Fibroblast of villous mesenchyme (primary cell): Measurements from ENCODE around the gene HBE1. TPM values are rescaled to one million over a fixed set of nuclear protein-coding genes. Genes with fewer than 3 reads are reported as not detected.
"Not testable (repeated sequence)": the region's sequence is repeated elsewhere in the genome, so short reads cannot be mapped to it uniquely, and the experiment has no call there.

Experiments used
- DNase-seq: peaks from one replicate; pipeline ENCODE4 v3.0.0-alpha.2; 2010; ENCODE audit warnings: low read depth
- H3K4me3 ChIP-seq: 2 replicates; pipeline ENCODE4 v1.5.1; 2011; ENCODE audit warnings: low read depth, mild to moderate bottlenecking, low read length
- CTCF ChIP-seq: IDR thresholded peaks from 2 replicates; pipeline ENCODE4 v1.5.1; 2012; ENCODE audit warnings: low read depth, mild to moderate bottlenecking, low read length; ENCODE audit not compliant: insufficient read depth
- total RNA-seq: library from RNA; depleted of rRNA; stranded (reverse); fragments of >200 nt; gene quantifications from 2 replicates; pipeline ENCODE4 v1.2.3, GENCODE V29; 2012

Gene HBE1
- total RNA-seq, 1 donor: 1.7 TPM

GRCh38 chr11:5301846-5302245, 32.1 kb upstream of the HBE1 start, which contains the start of gene OR51B4:
Gene OR51B4 (minus strand): TSS chr11:5301946. CDS start chr11:5301946, 0 bp downstream.
- no peak within 1 kb of the TSS for H3K4me3 ChIP-seq
- no peak for TF ChIP-seq CTCF
- no peak for DNase-seq

GRCh38 chr11:5300251-5300650, 30.5 kb upstream of the HBE1 start:
- DNase-seq: no peak
- no peak for TF ChIP-seq CTCF
- no peak overlapping the region for H3K4me3 ChIP-seq

DNA sequence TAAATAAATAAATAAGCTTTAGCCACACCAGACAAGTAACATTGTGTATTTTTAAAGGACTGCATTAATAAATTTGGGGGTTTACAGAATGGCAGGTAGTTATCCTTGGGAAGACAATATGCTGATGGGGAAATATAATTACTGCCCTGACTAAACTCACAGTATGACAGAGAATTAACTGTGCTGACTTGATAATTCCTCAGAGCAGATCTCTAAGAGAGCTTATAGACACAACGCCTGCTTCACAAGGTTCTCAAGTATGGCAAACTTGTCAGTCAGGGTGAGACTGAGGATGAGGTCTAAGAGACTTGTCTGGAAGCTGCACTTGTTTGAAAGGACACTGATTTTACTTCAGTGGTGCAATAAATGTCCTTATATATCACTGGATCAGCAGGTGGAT, 28.7 kb upstream of the HBE1 start:
- H3K4me3 ChIP-seq: no peak overlapping the region
- no peak for DNase-seq
- TF ChIP-seq CTCF: no peak

DNA sequence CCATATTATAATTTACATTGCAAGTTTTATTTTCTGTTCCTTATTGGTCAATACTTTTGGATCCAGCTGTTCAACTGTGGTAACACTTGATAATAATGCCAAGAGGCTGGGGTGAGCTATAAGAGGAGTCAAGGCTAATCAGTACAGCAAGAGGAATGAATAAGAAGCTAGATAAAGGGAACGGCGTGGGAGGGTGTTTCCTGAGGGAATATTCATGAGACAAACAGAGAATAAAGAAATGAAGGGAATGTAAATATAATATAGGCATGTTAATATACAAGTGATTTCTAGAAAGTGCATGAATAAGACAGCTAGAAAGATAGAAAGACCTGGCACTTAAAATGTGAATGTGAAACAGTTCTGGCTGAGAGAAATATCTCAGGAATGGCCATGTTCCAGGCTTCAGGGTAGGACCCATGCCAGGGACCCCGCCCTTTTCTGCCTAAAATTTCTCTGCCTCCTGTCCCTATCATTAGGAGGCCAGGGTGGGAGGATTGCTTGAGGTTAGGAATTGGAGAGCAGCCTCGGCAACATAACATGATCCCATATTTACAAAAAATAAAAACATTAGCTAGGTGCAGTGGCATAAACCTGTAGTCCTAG, 28.1 kb upstream of the HBE1 start:
- no peak for TF ChIP-seq CTCF
- no peak overlapping the region for H3K4me3 ChIP-seq
- DNase-seq: no peak

DNA sequence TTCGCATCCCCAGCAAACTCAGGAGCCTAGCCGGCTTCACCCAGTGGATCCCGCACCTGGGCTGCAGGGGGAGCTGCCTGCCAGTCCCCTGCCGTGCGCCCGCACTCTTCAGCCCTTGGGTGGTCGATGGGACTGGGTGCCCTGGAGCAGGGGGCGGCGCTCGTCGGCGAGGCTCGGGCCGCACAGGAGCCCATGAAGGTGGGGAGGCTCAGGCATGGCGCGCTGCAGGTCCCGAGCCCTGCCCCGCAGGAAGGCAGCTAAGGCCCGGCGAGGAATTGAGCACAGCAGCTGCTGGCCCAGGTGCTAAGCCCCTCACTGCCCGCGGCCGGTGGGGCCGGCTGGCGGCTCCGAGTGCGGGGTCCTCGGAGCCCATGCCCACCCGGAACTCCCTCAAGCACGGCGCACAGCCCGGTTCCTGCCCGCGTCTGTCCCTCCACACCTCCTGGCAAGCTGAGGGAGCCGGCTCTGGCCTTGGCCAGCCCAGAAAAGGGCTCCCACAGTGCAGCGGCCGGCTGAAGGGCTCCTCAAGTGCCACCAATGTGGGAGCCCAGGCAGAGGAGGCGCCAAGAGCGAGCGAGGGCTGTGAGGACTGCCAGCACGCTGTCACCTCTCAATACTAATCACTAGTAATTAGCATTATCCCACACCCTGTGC, 24.7 kb upstream of the HBE1 start:
- H3K4me3 ChIP-seq, DNase-seq: not testable (repeated sequence)

- no peak for TF ChIP-seq CTCF
- no peak for DNase-seq
Observed at GRCh38 chr11:5293028-5293427, 23.3 kb upstream of the HBE1 start.

DNA sequence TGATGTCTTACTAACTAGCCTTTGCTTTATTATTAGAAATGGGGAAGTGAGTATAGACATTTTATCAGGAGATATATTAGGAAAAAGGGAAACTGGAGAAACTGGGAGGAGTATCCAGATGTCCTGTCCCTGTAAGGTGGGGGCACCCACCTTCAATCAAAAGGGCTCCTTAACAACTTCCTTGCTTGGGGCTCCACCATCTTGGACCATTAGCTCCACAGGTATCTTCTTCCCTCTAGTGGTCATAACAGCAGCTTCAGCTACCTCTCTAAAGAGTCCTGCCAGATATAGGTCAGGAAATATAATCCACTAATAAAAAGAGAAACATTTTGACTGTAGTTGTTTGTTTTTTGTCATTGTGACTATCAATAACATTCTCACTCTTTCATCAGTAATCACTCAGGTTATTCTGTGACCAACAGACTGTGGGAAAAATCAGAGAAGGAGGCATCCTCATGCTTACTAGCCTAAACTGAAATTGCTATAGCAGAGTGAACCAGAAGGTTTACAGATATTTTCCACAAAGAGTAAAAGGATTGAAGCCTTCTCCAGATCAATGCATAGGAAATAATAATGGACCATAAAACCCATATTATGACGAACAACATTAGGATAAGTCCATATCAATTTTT, 21.6 kb upstream of the HBE1 start:
- TF ChIP-seq CTCF: peak; percentile 81
- no peak overlapping the region for H3K4me3 ChIP-seq
- DNase-seq: peak; percentile 58

More at GRCh38 chr11:5293028-5293427, 23.3 kb upstream of the HBE1 start:
- H3K4me3 ChIP-seq: no peak overlapping the region
